HEK293 (cell line): ENCODE results near the gene NANOS2.
A peak's percentile ranks its signal among the peaks of the same experiment; 100 is the strongest.

Source experiments
- ATF2 ChIP-seq: fragments of 450-650 bp; formaldehyde crosslinking; IDR thresholded peaks from 2 replicates; pipeline ENCODE4 v1.5.1; 2016; ENCODE audit warnings: missing biosample characterization, missing genetic modification characterization, low read depth
- CTCF ChIP-seq: fragments of 450-650 bp; formaldehyde crosslinking; IDR thresholded peaks from 2 replicates; pipeline ENCODE4 v1.5.1; 2016; ENCODE audit warnings: missing biosample characterization, missing genetic modification characterization
- GLIS1 ChIP-seq: fragments of 450-650 bp; formaldehyde crosslinking; IDR thresholded peaks from 2 replicates; pipeline ENCODE4 v1.5.1; 2016; ENCODE audit warnings: missing biosample characterization, missing genetic modification characterization
- GLIS2 ChIP-seq: fragments of 450-650 bp; formaldehyde crosslinking; IDR thresholded peaks from 2 replicates; pipeline ENCODE4 v1.5.1; 2016; ENCODE audit warnings: missing biosample characterization, missing genetic modification characterization
- HIC1 ChIP-seq: fragments of 450-650 bp; formaldehyde crosslinking; IDR thresholded peaks from 2 replicates; pipeline ENCODE4 v1.5.1; 2016; ENCODE audit warnings: missing biosample characterization, missing genetic modification characterization
- IKZF3 ChIP-seq: fragments of 450-650 bp; IDR thresholded peaks from 2 replicates; pipeline ENCODE4 v1.5.0; 2018; ENCODE audit warnings: missing biosample characterization, mild to moderate bottlenecking, missing genetic modification characterization, moderate library complexity
- REST ChIP-seq: fragments of 450-650 bp; formaldehyde crosslinking; IDR thresholded peaks from 2 replicates; pipeline ENCODE4 v1.5.1; 2016; ENCODE audit warnings: missing biosample characterization, missing genetic modification characterization
- SALL2 ChIP-seq: fragments of 450-650 bp; formaldehyde crosslinking; IDR thresholded peaks from 2 replicates; pipeline ENCODE4 v1.5.0; 2017; ENCODE audit warnings: missing biosample characterization, mild to moderate bottlenecking, missing genetic modification characterization, borderline replicate concordance
- SCRT1 ChIP-seq: fragments of 450-650 bp; formaldehyde crosslinking; IDR thresholded peaks from 2 replicates; pipeline ENCODE4 v1.5.1; 2016; ENCODE audit warnings: missing biosample characterization, missing genetic modification characterization, borderline replicate concordance
- SP7 ChIP-seq: fragments of 450-650 bp; formaldehyde crosslinking; IDR thresholded peaks from 2 replicates; pipeline ENCODE4 v1.5.1; 2016; ENCODE audit warnings: missing biosample characterization, missing genetic modification characterization
- ZBTB17 ChIP-seq: fragments of 450-650 bp; formaldehyde crosslinking; IDR thresholded peaks from 2 replicates; pipeline ENCODE4 v1.5.1; 2016; ENCODE audit warnings: missing biosample characterization, missing genetic modification characterization
- ZBTB26 ChIP-seq: fragments of 450-650 bp; formaldehyde crosslinking; optimal IDR thresholded peaks from 2 replicates; pipeline ENCODE3; 2016; ENCODE audit warnings: missing biosample characterization, mild to moderate bottlenecking, missing genetic modification characterization
- ZFP3 ChIP-seq: fragments of 450-650 bp; formaldehyde crosslinking; IDR thresholded peaks from 2 replicates; pipeline ENCODE4 v1.5.1; 2016; ENCODE audit warnings: low read depth, missing biosample characterization, missing genetic modification characterization
- ZNF10 ChIP-seq: fragments of 450-650 bp; formaldehyde crosslinking; IDR thresholded peaks from 2 replicates; pipeline ENCODE4 v1.5.1; 2017; ENCODE audit warnings: missing biosample characterization, missing genetic modification characterization
- ZNF112 ChIP-seq: fragments of 450-650 bp; formaldehyde crosslinking; IDR thresholded peaks from 2 replicates; pipeline ENCODE4 v1.5.0; 2017; ENCODE audit warnings: missing biosample characterization, missing genetic modification characterization
- ZNF121 ChIP-seq: fragments of 450-650 bp; formaldehyde crosslinking; IDR thresholded peaks from 2 replicates; pipeline ENCODE4 v1.5.1; 2016; ENCODE audit warnings: missing biosample characterization, missing genetic modification characterization
- ZNF148 ChIP-seq: fragments of 450-650 bp; formaldehyde crosslinking; IDR thresholded peaks from 2 replicates; pipeline ENCODE4 v1.5.0; 2017; ENCODE audit warnings: missing biosample characterization, missing genetic modification characterization, borderline replicate concordance
- ZNF157 ChIP-seq: fragments of 450-650 bp; formaldehyde crosslinking; IDR thresholded peaks from 2 replicates; pipeline ENCODE4 v1.5.1; 2016; ENCODE audit warnings: missing biosample characterization, missing genetic modification characterization
- ZNF2 ChIP-seq: fragments of 450-650 bp; formaldehyde crosslinking; IDR thresholded peaks from 2 replicates; pipeline ENCODE4 v1.5.1; 2016; ENCODE audit warnings: missing biosample characterization, missing genetic modification characterization
- ZNF221 ChIP-seq: fragments of 450-650 bp; formaldehyde crosslinking; IDR thresholded peaks from 2 replicates; pipeline ENCODE4 v1.5.1; 2017; ENCODE audit warnings: missing biosample characterization, missing genetic modification characterization, borderline replicate concordance
- ZNF302 ChIP-seq: fragments of 450-650 bp; formaldehyde crosslinking; IDR thresholded peaks from 2 replicates; pipeline ENCODE4 v1.5.1; 2016; ENCODE audit warnings: missing biosample characterization, missing genetic modification characterization, low read depth
- ZNF394 ChIP-seq: fragments of 450-650 bp; formaldehyde crosslinking; IDR thresholded peaks from 2 replicates; pipeline ENCODE4 v1.5.1; 2016; ENCODE audit warnings: missing biosample characterization, missing genetic modification characterization, mild to moderate bottlenecking, moderate library complexity, borderline replicate concordance
- ZNF423 ChIP-seq: fragments of 450-650 bp; formaldehyde crosslinking; IDR thresholded peaks from 2 replicates; pipeline ENCODE4 v1.5.1; 2016; ENCODE audit warnings: missing biosample characterization, missing genetic modification characterization
- ZNF600 ChIP-seq: fragments of 450-650 bp; formaldehyde crosslinking; IDR thresholded peaks from 2 replicates; pipeline ENCODE4 v1.5.1; 2016; ENCODE audit warnings: missing biosample characterization, missing genetic modification characterization
- ZNF623 ChIP-seq: fragments of 450-650 bp; formaldehyde crosslinking; IDR thresholded peaks from 2 replicates; pipeline ENCODE4 v1.5.1; 2016; ENCODE audit warnings: missing biosample characterization, missing genetic modification characterization
- ZNF654 ChIP-seq: fragments of 450-650 bp; formaldehyde crosslinking; IDR thresholded peaks from 2 replicates; pipeline ENCODE4 v1.5.1; 2016; ENCODE audit warnings: low read depth, missing biosample characterization, missing genetic modification characterization

Gene NANOS2

GRCh38 chr19:45882652-45883585, 31.7 kb downstream of the NANOS2 start (continued):
- TF ChIP-seq SALL2 (tag by site-specific recombination) (no peak), ZBTB17 (tag by site-specific recombination) (no peak), ZNF623 (no peak), REST (tag by site-specific recombination) (no peak), ZNF148 (tag by site-specific recombination) (no peak), ZBTB26 (tag by site-specific recombination) (peak; percentile 35), ZNF10 (tag by site-specific recombination) (peak; percentile 97), ZNF2 (tag by site-specific recombination) (no peak), ZFP3 (tag by site-specific recombination) (no peak), HIC1 (tag by site-specific recombination) (no peak), SCRT1 (tag by site-specific recombination) (peak; percentile 99), ZNF394 (no peak), ZNF121 (tag by site-specific recombination) (peak; percentile 74), ZNF654 (tag by site-specific recombination) (no peak; the same call in 1 of the 2 replicates), SP7 (tag by site-specific recombination) (peak; percentile 59), IKZF3 (tag by site-specific recombination) (no peak), ATF2 (tag by site-specific recombination) (no peak), ZNF221 (no peak), ZNF600 (no peak), ZNF157 (tag by site-specific recombination) (no peak), ZNF112 (tag by site-specific recombination) (no peak), CTCF (tag by site-specific recombination) (peak; percentile 95), ZNF423 (tag by site-specific recombination) (no peak), GLIS1 (no peak), ZNF302 (tag by site-specific recombination) (no peak), GLIS2 (tag by site-specific recombination) (no peak)
